Vagina (tissue), 2 donors: ENCODE data around the gene TSPAN32. TPM values are rescaled to one million over a fixed set of nuclear protein-coding genes. Genes with fewer than 3 reads are reported as not detected.
"Not testable (repeated sequence)": the region's sequence is repeated elsewhere in the genome, so short reads cannot be mapped to it uniquely, and the experiment has no call there.

Experiments
- DNase-seq, 2 donors: peaks; one replicate each; pipeline ENCODE4 v3.0.0-alpha.2; 2017; ENCODE audit errors: extremely low spot score in 2 of 2
- H3K27ac ChIP-seq: fragments of 200-600 bp; sonication (generic); one replicate; pipeline ENCODE4 v1.5.1; 2019
- H3K27me3 ChIP-seq: fragments of 200-600 bp; sonication (generic); one replicate; pipeline ENCODE4 v1.5.1; 2019
- H3K36me3 ChIP-seq, 2 donors: fragments of 200-600 bp; sonication (generic); one replicate each; pipeline ENCODE4 v1.5.1; 2017 to 2019
- H3K4me1 ChIP-seq: fragments of 200-600 bp; sonication (generic); one replicate; pipeline ENCODE4 v1.5.1; 2019
- H3K4me3 ChIP-seq, 2 donors: fragments of 200-600 bp; sonication (generic); 1 replicate in 1 of 2; 2 replicates in 1 of 2; pipeline ENCODE4 v1.5.1; 2016 to 2019
- H3K9me3 ChIP-seq: fragments of 200-600 bp; sonication (generic); one replicate; pipeline ENCODE4 v1.5.1; 2019
- CTCF ChIP-seq, 3 experiments: fragments of 450-650 bp in 2 of 3; fragments of 200-600 bp in 1 of 3; sonication (generic) in 1 of 3; IDR thresholded peaks; one replicate each; pipeline ENCODE4 v1.5.1; 2017 to 2019; ENCODE audit warnings: antibody characterized with exemption in 3 of 3, mild to moderate bottlenecking in 2 of 3, moderate library complexity in 2 of 3
- POLR2A ChIP-seq, 2 donors: fragments of 450-650 bp; IDR thresholded peaks; one replicate each; pipeline ENCODE4 v1.6.1; 2017; ENCODE audit warnings: antibody characterized with exemption in 2 of 2, mild to moderate bottlenecking in 2 of 2, moderate library complexity in 2 of 2
- POLR2AphosphoS5 ChIP-seq, 2 donors: sonication (generic); formaldehyde crosslinking; IDR thresholded peaks; one replicate each; pipeline ENCODE4 v1.9.0; 2017; ENCODE audit warnings: antibody characterized with exemption in 2 of 2, mild to moderate bottlenecking in 2 of 2, low read depth in 1 of 2; ENCODE audit not compliant: insufficient read depth in 1 of 2
- intact Hi-C: fragments of 100-400 bp; cut with DNase I; formaldehyde crosslinking; loops from one replicate; pipeline ENCODE4 v1.15.1; 2023
- total RNA-seq: library from RNA; depleted of rRNA; stranded (reverse); fragments of >200 nt; gene quantifications from one replicate; pipeline ENCODE4 v1.2.3, GENCODE V29; 2016

The TSPAN32 gene
- total RNA-seq, 1 donor from 2014 or later: 3.7 TPM

- Histone ChIP-seq H3K9me3 (no peaks in the 10 kb centered on the region), H3K4me1 (peaks cover 4% of the 10 kb centered on the region), H3K27ac (no peak overlapping the region), H3K36me3 (no peaks in the 10 kb centered on the region), H3K4me3 (no peak overlapping the region), H3K27me3 (no peaks in the 10 kb centered on the region)
- TF ChIP-seq POLR2AphosphoS5 (IDR thresholded peaks at IDR 0.05; ENCODE audit: insufficient read depth in 1 of 2, low read depth in 1 of 2) (no peak), POLR2A (IDR thresholded peaks at IDR 0.05) (no peak), CTCF (IDR thresholded peaks at IDR 0.05) (no peak)
- DNase-seq: no peak
- intact Hi-C loops: no loop called here
Observed at GRCh38 chr11:2363130-2363529, 61.3 kb downstream of the TSPAN32 start.

GRCh38 chr11:2363577-2364370 lies 62.0 kb downstream of the TSPAN32 start:
- TF ChIP-seq CTCF (IDR thresholded peaks at IDR 0.05) (no peak), POLR2A (IDR thresholded peaks at IDR 0.05) (no peak), POLR2AphosphoS5 (IDR thresholded peaks at IDR 0.05; ENCODE audit: insufficient read depth in 1 of 2, low read depth in 1 of 2) (no peak)
- Histone ChIP-seq H3K27me3 (no peaks in the 10 kb centered on the region), H3K27ac (no peak overlapping the region), H3K36me3 (no peaks in the 10 kb centered on the region), H3K4me1 (peaks cover 4% of the 10 kb centered on the region), H3K4me3 (no peak overlapping the region), H3K9me3 (no peaks in the 10 kb centered on the region)
- DNase-seq: no peak
- intact Hi-C loops: no loop called here

GRCh38 chr11:2364386-2364785 lies 62.6 kb downstream of the TSPAN32 start:
- H3K9me3 ChIP-seq, H3K27me3 ChIP-seq, H3K4me1 ChIP-seq, DNase-seq, H3K36me3 ChIP-seq, intact Hi-C loops, H3K27ac ChIP-seq, H3K4me3 ChIP-seq: not testable (repeated sequence)

- Histone ChIP-seq H3K36me3 (no peaks in the 10 kb centered on the region), H3K4me3 (no peak overlapping the region), H3K27ac (no peak overlapping the region), H3K9me3 (no peaks in the 10 kb centered on the region), H3K27me3 (no peaks in the 10 kb centered on the region), H3K4me1 (peaks cover 4% of the 10 kb centered on the region)
- intact Hi-C loops: no loop called here
- DNase-seq: no peak
- TF ChIP-seq POLR2A (IDR thresholded peaks at IDR 0.05) (no peak), POLR2AphosphoS5 (IDR thresholded peaks at IDR 0.05; ENCODE audit: insufficient read depth in 1 of 2, low read depth in 1 of 2) (no peak), CTCF (IDR thresholded peaks at IDR 0.05) (no peak)
Observed at GRCh38 chr11:2365571-2366210, 63.9 kb downstream of the TSPAN32 start.

- Histone ChIP-seq H3K4me3 (no peak overlapping the region), H3K4me1 (peaks cover 4% of the 10 kb centered on the region), H3K9me3 (no peaks in the 10 kb centered on the region), H3K27ac (no peak overlapping the region), H3K27me3 (no peaks in the 10 kb centered on the region), H3K36me3 (no peaks in the 10 kb centered on the region)
- TF ChIP-seq CTCF (IDR thresholded peaks at IDR 0.05) (no peak), POLR2AphosphoS5 (IDR thresholded peaks at IDR 0.05; ENCODE audit: insufficient read depth in 1 of 2, low read depth in 1 of 2) (no peak), POLR2A (IDR thresholded peaks at IDR 0.05) (no peak)
- no peak for DNase-seq
- intact Hi-C loops: no loop called here
Observed at GRCh38 chr11:2366276-2366675, 64.5 kb downstream of the TSPAN32 start.
